Stimulated activated CD4-positive, alpha-beta T cell treated with anti-CD3 and anti-CD28 coated beads, Interleukin-2, amount 100 ng/mL, for 4 hours (primary cell): ENCODE results near the gene RET.
A peak's percentile ranks its signal among the peaks of the same experiment; 100 is the strongest.
"Not testable (repeated sequence)": the region's sequence is repeated elsewhere in the genome, so short reads cannot be mapped to it uniquely, and the experiment has no call there.

Experiments
- DNase-seq: peaks from one replicate; pipeline ENCODE4 v3.0.0-alpha.2; 2020; ENCODE audit warnings: low read depth

The RET gene

DNA sequence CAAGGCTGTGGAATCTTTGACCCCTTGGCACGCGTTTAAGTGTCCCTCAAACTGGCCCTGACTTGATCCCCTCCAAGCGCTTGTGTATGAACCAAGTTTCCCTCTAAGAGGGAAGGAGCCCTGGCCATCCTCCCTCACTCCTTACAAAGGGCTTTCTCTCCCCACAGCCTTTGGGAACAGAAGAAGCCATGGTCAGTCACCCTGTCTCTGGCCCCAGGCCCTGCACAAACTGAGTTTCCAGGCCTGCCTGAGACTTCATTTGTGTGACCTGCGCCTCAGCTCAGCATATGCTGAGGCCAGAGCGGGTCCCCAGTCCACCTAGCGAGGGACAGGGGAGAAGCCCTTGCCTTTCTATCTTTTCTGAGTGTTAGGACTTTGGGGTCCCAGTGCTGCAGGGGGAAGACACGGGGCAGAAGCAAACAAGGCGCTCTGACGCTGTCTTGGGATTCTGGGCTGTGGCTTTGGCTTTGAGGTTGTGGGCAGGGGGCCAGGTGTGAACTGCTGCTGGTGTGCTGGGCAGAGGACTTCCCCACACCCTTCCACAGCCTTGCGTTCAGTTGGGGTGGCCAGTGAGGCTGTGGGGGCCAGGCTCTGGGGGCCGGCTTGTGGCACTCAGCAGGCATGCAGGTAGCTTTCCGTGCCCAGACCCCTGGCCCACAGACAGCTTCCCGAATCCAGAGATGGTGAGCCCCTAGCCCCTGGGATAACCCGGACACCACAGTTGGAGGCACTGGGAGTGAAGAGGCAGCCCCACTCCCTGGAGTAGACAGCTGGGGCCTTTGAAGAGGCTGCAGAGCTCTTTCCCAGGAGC is 1.5 kb downstream of the RET start:
- no peak for DNase-seq

DNA sequence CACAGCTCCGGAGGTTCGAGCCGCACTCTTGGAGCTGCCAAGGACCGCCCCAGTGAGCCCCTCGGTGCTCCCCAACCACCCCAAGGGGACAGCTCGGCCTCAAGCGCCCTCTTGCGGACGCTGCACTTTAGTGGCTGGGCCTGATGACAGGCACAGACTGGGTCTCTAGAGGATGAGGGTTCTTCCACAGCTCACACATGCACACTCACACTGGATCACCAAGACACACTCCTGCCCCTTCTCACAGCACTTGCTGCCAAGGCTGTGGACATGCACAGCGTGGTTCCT is 2.1 kb downstream of the RET start:
- DNase-seq: no peak

DNA sequence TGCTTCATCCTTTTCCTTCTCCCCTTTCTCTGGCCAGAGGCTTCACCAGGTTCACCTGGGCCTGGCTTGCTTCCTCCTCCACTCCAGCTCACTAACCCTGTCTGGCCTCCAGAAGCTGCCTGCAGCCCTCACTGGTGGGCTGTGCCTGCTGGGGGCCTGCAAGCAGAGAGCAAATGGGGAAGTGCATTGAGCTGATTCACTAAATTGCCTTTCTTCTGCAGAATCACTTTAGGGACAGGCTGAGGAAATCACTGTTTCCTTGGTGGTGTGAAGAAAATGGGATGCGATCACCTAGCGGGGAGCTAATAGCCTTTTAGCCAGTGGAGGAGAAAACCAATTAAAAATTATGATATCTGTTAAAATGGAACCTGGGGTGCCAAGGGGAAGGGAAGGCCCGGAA is 3.0 kb downstream of the RET start:
- no peak for DNase-seq

DNA sequence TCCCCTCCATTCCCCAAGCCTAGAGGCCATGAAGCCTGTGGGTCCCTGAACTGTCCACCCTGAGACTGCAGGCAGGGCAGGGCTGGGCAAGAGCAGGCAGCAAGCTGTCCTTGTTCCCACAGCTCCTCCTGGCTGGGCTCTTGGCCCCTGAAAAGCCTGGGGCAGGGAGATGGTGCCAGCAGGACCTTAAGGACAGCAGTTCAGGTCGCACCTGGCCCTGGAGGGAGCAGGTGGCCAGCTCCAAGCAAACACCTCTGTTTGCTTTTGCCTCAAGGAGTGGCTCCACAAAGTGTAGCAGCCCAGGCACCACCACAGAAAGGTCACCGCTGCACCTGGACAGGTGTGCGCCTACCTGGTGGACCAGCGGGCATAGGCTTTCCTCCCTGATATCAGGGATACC is 5.2 kb downstream of the RET start:
- no peak for DNase-seq

DNA sequence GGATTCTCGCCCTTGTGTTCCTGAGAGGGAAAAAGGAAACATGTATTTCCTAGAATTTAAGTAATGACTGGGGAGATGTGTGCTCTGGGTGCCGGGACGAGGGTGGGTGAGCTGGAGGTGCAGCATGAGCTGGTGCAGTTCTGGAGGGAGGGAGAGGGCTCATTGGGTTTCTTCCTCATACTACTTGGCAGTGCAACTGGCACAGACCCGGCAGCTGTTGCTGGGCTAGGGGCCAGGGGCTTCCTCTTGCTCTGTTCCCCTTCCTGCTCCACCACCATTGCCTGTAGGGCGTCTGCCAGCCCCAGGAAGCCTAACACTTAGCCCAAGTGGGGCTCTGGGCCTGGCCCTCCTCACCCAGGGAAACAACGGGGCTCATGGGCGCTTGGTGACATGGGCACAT is 5.9 kb downstream of the RET start:
- no peak for DNase-seq

DNA sequence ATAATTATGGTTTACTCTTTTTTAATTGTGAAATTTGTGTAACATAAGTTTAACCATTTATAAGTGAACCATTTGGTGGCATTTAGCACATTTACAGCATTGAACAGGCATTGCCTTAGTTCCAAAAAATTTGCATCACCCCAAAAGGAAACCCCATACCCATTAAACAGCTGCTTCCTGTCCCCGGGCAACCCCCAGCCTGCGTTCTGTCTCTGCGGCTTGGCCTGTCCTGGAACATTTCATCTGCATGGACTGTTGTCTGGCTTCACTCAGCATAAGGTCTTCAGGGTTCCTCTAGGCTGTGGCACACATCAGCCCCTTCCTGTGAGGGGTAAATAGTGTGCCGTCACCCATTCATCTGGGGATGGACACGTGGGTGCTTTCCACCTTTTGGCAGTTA is 6.9 kb downstream of the RET start:
- no peak for DNase-seq

DNA sequence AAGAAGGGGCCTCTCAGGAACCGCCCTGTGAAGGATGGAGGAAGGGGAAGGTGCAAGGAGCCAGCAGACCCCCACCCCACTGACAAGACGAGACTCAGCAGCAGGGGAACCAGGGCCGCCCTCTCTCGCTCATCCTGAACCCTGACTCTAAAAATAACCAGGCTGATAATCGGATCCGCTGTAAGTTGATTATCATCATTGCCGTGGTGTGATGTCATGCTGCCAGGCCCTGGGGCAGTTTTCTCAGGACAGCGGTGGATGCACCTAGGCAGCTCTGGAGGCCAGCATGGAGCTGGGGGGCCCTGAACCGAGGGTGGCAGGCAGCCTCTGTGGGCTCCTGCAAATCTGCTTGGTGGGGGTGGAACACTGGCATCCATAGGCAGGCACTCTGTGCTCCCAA is 7.9 kb downstream of the RET start:
- DNase-seq: no peak

DNA sequence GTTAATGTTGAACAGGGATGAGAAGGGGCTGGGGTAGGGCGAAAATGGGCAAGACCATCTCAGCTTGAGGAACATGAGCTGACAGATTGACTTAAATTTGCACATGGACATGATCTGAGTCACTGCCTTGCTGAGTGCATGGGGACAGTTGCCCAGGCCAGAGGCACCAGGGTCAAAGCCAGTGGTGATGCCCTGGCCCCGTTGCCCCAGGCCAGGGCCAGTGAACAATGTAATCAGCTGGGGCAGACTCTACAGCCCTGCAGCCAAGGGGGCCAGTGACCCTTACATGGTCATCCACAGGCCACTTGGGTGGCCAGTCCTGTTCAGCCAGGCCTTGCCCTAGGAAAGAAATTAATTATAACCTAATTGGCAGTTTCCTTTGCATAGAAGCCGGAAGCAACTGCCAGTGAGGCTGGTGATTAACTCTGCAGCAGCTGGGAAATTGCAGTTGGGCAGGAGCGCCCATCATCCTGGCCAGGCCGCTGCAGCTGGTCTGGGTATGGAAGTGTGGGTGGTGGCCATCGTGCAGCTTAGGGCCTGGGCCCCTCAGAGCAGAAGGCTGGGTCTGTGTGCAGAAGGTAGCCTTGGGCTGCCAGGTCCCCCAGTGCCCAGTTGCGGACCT is 9.6 kb downstream of the RET start:
- no peak for DNase-seq

DNA sequence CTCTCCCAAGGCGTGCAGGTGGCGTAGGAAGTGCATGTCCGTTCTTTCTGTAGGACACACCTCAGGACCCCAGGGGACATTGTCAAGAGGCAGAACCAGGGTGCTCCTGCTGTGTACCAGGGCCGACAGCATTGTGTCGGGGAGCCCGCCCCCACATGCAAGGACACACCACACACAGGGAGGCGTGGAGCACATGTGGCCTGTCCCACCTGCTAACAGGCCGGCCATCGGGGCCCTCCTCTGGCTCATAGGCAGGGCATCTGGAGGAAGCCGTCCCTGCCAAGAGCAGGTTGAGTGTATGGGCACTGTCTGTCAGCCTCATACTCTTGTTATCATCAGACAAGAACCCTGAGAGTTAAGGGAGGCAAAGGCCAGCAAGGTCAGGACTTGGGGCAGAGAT is 12.7 kb downstream of the RET start:
- DNase-seq: no peak

DNA sequence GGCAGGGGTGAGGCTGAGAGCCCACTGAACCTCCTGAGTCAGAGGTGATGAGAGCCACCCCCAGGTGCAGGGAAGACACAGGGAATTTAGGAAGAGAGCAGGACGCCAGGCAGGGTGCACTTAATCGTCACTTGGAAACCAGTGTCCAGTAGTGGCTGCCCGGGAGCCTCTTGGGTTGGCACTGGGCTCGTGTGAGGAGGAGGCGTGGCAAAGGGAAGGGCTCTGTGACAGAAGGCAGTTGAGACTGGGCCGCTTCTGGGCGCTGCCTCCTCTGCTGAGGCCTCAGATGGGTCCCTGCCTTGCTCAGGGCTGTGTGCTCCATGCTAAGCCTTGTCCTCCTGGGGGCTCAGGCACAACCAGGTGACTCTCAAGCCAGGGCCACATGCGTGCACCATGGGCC is 13.3 kb downstream of the RET start:
- no peak for DNase-seq

DNA sequence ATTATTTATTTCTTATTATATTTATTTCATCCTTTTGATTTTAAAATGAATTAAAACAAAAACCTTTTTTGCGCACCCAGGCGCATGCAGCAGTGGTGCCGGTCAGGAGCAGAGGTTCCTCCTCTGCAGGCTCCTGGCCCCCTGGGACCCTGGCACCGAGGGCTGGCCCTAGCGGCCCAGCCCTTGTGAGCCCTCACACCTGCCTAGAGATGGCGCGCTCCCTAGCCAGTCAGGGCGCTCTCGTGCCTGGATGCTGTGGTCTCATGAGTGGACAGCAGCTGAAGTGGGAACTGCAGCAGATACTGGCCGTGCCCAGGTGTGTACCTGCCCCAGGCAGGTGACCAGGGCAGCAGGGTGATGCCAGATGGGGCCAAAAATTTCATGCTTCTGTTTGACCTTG is 13.8 kb downstream of the RET start:
- no peak for DNase-seq

DNA sequence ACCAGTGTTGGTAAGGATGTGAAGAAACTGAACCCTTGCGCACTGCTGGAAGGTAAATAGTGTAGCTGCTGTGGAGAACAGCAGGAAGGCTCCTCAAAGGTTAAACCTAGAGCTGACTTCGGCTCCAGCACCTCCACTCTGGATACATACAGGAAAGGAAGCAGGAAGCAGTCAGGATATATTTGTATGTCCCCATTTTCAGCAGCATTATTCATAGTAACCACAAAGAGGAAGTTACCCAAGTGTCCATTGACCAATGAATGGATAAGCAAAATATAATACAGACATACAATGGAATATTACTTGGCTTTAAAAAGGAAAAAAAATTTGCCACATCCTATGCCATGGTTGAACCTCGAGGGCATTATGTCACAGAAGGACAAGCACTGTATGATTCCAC is 15.0 kb downstream of the RET start:
- no peak for DNase-seq

DNA sequence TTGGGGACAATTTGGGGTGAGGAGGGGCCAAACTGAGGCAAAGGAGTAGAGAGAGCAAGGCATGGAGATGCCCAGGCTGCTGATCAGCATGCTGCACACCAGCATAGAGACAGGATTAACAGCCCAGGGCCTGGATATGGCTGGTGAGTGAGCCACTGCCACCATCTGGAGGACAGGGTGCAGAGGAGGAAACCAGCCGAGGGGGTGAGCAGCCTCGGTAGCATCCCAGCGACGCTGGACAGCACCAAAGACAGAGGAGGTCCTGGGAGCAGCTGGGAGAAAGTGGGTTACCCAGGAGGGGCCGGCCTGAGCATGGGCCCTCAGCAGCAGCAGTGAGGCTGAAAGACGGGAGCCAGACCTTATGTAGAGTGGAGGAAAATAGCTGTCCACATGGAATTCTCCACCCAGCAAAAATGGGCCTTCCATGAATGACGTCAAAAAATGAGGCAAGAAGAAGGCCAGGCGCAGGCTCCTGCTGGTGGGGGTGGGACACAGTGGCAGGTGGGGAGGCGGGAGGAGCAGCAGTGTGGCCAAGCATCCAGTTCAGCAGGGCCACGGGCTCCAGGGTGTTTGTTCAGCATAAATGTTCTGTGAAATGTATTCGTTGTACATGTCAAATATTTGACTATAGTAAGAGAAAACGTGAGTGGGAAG is 16.7 kb downstream of the RET start:
- DNase-seq: no peak

DNA sequence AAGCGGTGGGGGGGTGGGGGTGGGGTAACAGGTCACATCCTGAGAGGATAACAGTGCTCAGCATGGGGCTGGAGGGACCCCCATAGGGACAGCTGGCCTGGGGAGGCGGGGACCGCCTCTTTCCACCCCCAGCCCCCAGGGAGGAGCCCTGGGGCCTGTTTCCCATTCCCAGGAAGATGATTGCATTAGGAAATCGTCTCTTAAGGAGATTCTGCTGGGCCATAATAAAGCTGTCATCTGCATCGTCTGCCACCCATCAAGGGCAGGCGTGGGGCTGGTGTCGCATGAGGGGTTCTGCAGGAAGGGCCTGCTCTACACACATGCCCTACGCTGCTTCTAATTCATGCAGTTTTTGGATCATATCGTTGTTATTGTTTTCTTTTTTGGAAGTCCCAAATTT is 17.2 kb downstream of the RET start:
- no peak for DNase-seq

DNA sequence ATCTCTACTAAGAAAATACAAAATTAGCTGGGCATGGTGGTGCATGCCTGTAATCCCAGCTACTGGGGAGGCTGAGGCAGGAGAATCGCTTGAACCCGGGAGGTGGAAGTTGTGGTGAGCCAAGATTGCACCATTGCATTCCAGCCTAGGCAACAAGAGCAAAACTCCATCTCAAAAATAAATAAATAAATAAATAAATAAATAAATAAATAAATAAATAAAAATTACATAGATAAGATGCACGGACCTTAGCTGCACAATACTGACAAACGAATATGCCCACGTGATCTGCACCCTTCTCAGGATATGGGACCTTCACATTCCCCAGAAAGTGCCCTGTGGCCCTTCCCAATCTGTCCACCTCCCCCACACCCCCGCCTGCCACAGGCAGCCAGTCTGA is 22.5 kb downstream of the RET start:
- DNase-seq: not testable (repeated sequence)

DNA sequence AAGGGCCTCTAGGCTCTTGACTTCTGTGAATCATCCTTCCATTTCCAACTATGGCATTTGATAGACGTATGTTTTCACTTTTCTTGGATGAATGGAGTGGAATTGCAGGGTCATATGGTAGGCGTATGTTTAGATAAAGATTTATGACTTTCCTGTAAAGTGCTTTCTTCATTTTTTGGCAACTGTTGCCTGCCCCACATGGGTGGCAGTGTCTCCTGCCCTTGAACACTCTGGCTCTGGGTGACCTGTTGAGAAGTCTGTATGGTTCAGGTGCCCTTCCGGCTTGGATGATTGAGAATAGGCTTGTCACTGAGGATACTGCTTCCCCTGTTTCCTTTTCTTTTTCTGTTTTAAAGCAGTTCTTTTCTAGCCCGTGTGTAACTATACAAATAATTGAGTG is 23.1 kb downstream of the RET start:
- DNase-seq: no peak

DNA sequence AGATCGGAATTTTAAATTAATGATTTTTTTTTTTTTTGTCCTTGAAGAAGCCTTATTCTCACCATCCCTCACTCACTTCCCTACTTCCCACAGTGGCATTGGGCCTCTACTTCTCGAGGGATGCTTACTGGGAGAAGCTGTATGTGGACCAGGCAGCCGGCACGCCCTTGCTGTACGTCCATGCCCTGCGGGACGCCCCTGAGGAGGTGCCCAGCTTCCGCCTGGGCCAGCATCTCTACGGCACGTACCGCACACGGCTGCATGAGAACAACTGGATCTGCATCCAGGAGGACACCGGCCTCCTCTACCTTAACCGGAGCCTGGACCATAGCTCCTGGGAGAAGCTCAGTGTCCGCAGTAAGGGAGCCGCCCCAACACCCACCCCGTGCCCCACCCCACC is 23.5 kb downstream of the RET start:
- DNase-seq: no peak

DNA sequence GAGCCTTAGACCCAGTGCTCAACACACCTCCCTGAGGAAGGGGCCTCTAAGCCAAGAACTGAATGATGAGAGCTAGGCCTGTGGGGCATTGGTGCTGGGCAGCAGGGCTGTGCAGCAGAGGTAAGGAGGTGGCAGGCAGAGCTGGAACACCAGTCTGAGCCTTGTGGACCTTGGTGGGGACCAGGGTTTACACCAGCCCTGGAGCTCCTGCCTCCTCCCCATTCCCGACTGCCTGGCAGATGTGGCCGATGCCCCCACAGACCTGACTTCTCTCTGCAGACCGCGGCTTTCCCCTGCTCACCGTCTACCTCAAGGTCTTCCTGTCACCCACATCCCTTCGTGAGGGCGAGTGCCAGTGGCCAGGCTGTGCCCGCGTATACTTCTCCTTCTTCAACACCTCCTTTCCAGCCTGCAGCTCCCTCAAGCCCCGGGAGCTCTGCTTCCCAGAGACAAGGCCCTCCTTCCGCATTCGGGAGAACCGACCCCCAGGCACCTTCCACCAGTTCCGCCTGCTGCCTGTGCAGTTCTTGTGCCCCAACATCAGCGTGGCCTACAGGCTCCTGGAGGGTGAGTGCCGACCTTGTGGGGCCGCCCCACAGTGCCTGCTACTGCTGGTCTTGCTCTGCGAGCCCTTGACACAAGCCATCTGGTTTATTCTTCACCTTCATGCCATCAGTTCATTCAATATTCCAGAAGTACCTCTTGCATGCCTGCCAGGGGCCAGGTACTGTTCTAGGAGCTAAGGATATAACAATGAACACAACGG is 25.4 kb downstream of the RET start:
- DNase-seq: no peak

DNA sequence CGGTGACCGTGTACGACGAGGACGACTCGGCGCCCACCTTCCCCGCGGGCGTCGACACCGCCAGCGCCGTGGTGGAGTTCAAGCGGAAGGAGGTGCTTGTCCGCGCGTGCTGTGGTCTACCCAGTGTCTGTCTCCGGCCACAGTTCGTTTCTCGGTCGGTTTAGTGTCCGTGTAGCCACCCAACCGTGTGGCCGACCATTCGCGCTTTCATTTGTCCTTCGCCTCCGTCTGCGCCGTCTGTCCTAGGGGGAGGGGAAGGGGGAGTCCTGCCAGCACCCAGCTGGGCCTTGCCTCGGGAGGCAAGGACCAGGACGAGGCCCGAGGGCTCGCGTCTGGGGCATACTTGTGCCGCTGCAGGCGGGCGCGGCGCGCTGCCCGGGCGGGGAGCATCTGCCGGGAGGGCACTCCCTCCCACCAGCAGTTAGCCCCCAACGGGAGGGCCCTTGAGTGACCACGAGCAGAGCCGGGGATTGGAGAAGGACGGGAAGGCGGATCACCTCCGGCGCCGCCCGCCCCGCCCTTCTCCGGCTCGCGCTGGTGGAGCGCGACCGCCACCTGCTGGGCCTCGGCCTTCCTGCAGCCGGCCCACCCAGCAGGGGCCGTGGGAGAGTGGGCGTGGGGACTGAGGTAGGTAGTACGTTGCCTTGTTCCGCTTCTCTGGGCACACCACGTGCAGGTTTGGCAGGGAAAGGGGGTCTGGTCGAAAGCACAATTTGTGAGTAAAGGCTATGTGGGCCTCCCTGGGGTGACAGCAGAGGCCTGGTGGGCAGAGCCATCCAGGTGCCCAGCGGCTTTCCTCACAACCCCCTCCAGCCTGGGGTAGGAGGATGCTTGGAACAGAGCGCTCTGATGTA is 28.5 kb downstream of the RET start:
- DNase-seq: peak; percentile 65

DNA sequence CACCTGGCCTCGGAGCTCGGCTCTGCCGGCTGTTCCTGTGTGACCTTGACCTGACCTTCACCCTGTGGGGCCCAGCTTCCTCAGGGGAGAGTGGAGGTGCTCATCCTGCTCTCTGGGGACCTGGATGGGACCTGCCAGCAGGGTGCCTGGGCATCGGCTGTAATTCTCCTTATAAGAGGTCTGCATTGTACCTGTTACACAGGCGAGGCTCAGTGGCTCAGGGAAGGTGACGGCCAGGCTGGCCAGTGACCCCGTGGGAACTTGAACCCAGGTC is 29.0 kb downstream of the RET start:
- DNase-seq: no peak

DNA sequence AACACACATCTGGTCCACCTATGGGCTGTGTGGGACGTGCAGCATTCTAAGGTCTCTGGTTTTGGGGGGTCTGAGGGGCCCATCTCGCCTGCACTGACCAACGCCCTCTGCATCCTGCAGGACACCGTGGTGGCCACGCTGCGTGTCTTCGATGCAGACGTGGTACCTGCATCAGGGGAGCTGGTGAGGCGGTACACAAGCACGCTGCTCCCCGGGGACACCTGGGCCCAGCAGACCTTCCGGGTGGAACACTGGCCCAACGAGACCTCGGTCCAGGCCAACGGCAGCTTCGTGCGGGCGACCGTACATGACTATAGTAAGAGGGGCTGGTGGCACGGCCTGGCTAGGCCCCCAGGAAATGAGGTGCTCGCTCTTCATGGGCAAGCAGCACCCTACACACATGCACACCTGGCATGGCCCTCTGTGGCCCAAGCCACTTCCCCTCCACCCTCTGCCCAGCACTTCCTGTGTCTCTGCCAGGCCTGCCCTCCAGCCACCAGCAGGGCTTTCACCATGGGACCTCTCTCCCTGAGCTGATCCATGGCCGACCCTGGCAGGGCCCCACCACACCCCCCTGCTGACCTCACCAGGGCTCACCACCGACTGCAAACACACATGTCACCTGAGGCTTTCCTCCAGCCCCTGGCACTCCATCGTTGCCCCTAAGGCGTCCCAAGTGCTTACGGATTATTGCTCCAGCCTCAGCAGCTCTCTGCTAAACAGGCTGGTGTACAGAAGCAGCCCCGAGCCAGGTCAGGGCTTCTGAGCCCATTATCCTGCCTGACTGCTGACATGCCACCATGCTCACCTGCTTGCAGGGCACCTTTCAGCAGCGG is 29.6 kb downstream of the RET start:
- DNase-seq: no peak
